ENCODE results near the gene SYT1. TPM values are rescaled to one million over a fixed set of nuclear protein-coding genes. Genes with fewer than 3 reads are reported as not detected.

The SYT1 gene
- polyA plus RNA-seq, 3 donors: 0.72 TPM; not detected in 2

DNA sequence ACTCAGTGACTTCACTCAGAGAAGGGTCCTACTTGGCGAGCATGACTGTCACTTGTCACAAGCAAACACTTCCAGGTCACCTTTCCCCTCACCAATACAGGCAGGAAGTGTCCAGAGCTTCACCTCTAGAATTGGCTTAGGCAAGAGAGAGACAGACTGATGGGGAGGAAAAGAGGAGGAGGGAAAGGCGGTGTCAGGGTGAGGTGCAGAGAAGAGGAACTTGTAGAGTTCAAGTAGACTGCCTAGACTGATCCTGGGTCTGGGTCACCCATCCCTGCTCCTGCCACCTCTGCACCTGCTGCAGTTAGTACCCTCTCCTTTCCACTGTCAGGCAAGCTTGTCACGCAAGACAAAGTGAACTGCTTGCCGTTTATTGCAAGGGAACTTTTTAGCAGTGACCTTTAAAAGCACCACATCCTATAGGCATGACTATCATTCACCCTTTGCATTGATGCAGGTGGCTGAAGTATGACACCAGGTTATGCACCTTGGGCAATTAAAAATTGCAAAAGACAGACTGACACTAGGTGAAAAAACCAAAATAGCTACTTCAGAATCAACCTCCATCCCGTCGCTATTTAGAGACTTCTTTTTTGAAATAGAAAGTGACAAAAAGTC is 292.4 kb downstream of the SYT1 start:
- TF ChIP-seq CTCF (IDR thresholded peaks at IDR 0.05): no peak
- Histone ChIP-seq H3K4me2 (replicated peaks; ENCODE audit: extremely low read depth, low read length, poor library complexity, severe bottlenecking) (no peak overlapping the region), H3K27me3 (ENCODE audit: control insufficient read depth in 2 of 2, insufficient read depth in 2 of 2, low read length in 2 of 2) (no peaks in the 10 kb centered on the region), H3K4me3 (replicated peaks in 1 of 3; ENCODE audit: low read depth in 2 of 3, low read length in 3 of 3) (no peak overlapping the region), H3K9me3 (replicated peaks in 1 of 2; ENCODE audit: control insufficient read depth in 1 of 2, insufficient read depth in 1 of 2, low read length in 2 of 2) (no peaks in the 10 kb centered on the region), H4K20me1 (ENCODE audit: insufficient read depth, low read length) (no peaks in the 10 kb centered on the region), H3K27ac (ENCODE audit: low read depth in 1 of 2, low read length in 2 of 2) (no peak overlapping the region), H3K4me1 (ENCODE audit: control insufficient read depth in 1 of 2, insufficient read depth in 2 of 2, low read length in 2 of 2) (peaks cover 0 to 5% of the 10 kb centered on the region in 2 donors), H3K36me3 (replicated peaks in 1 of 2; ENCODE audit: control insufficient read depth in 1 of 2, insufficient read depth in 2 of 2, low read length in 2 of 2) (no peaks in the 10 kb centered on the region), H3K9ac (ENCODE audit: insufficient read depth, low read length, poor library complexity, severe bottlenecking) (no peak overlapping the region), H3K79me2 (ENCODE audit: insufficient read depth, low read length) (no peaks in the 10 kb centered on the region), H2AFZ (ENCODE audit: insufficient read depth, low read depth, low read length, poor library complexity, severe bottlenecking) (no peak overlapping the region)
- H3K27me3 Mint-ChIP-seq (ENCODE audit: low read depth in 3 of 3): no peaks in the 10 kb centered on the region
- H3K27ac Mint-ChIP-seq: no peak overlapping the region
- H3K4me1 Mint-ChIP-seq: no peaks in the 10 kb centered on the region
- WGBS (ENCODE audit: insufficient coverage): 100% methylated on average over 1 of the region's 6 CpGs
- DNase-seq: no peak
- no peak overlapping the region for H3K4me3 Mint-ChIP-seq
- intact Hi-C loops (cut with micrococcal nuclease): no loop called here
- no peaks in the 10 kb centered on the region for H3K36me3 Mint-ChIP-seq
- peaks cover 0 to 2% (median 0%) of the 10 kb centered on the region in 7 donors for H3K9me3 Mint-ChIP-seq

DNA sequence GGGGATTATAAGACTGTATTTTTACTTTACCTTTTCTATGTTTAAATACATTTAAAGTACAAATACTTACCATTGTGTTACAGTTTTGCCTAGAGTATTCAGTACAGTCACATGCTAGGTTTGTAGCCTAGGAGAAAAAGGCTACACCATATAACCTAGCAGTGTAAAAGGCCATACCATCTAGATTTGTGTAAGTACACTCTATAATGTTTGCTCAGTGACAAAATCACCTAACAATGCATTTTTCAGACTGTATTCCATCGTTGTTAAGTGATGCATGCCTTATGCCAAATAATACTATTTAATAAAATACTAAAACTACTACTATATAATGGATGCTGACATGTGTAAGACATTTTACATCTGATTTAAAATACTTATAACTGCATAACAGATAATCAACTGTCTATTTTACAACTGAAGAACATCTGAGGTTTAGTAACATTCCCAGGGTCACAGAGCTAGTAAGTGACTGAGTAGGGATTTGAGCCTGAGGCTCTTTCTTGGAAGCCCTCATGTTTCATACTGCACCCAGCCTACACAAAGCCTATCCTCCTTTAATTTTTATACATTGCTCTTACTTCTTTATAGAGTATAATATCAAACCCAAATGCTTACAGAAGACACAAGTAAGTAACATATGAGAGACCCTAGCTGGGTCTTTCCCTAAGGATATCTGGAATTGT is 296.8 kb downstream of the SYT1 start:
- no peak overlapping the region for H3K4me2 ChIP-seq (replicated peaks; ENCODE audit: extremely low read depth, low read length, poor library complexity, severe bottlenecking)
- H3K9me3 Mint-ChIP-seq: peaks cover 0 to 2% (median 0%) of the 10 kb centered on the region in 7 donors
- H3K4me3 Mint-ChIP-seq: no peak overlapping the region
- no peaks in the 10 kb centered on the region for H3K4me1 Mint-ChIP-seq
- H3K36me3 ChIP-seq (replicated peaks in 1 of 2; ENCODE audit: control insufficient read depth in 1 of 2, insufficient read depth in 2 of 2, low read length in 2 of 2): no peaks in the 10 kb centered on the region
- H3K4me1 ChIP-seq (ENCODE audit: control insufficient read depth in 1 of 2, insufficient read depth in 2 of 2, low read length in 2 of 2): no peaks in the 10 kb centered on the region
- no peak overlapping the region for H3K27ac Mint-ChIP-seq
- no peak overlapping the region for H3K4me3 ChIP-seq (replicated peaks in 1 of 3; ENCODE audit: low read depth in 2 of 3, low read length in 3 of 3)
- no peak overlapping the region for H2AFZ ChIP-seq (ENCODE audit: insufficient read depth, low read depth, low read length, poor library complexity, severe bottlenecking)
- no peaks in the 10 kb centered on the region for H3K9me3 ChIP-seq (replicated peaks in 1 of 2; ENCODE audit: control insufficient read depth in 1 of 2, insufficient read depth in 1 of 2, low read length in 2 of 2)
- no peak for DNase-seq
- H3K27me3 Mint-ChIP-seq (ENCODE audit: low read depth in 3 of 3): no peaks in the 10 kb centered on the region
- H3K9ac ChIP-seq (ENCODE audit: insufficient read depth, low read length, poor library complexity, severe bottlenecking): no peak overlapping the region
- H3K36me3 Mint-ChIP-seq: no peaks in the 10 kb centered on the region
- H3K27ac ChIP-seq (ENCODE audit: low read depth in 1 of 2, low read length in 2 of 2): no peak overlapping the region
- TF ChIP-seq CTCF (IDR thresholded peaks at IDR 0.05): no peak
- no peaks in the 10 kb centered on the region for H4K20me1 ChIP-seq (ENCODE audit: insufficient read depth, low read length)
- no peaks in the 10 kb centered on the region for H3K79me2 ChIP-seq (ENCODE audit: insufficient read depth, low read length)
- no peaks in the 10 kb centered on the region for H3K27me3 ChIP-seq (ENCODE audit: control insufficient read depth in 2 of 2, insufficient read depth in 2 of 2, low read length in 2 of 2)
- no CpG with 5 or more reads among the region's 1 CpG for WGBS (ENCODE audit: insufficient coverage)
- intact Hi-C loops (cut with micrococcal nuclease): no loop called here

All from CD14-positive monocyte (primary cell).